Activated naive CD8-positive, alpha-beta T cell treated with anti-CD3 and anti-CD28 coated beads, Interleukin-2, amount 10 ng/mL, durations not matched to agents 7 days and 5 days (primary cell): ENCODE data around the gene AGBL4. TPM values are rescaled to one million over a fixed set of nuclear protein-coding genes. Genes with fewer than 3 reads are reported as not detected.

ENCODE experiments used
- ATAC-seq: fragments of 150-1000 bp; cut with Tn5 transposase; one replicate; pipeline ENCODE4 v1.10.0; 2021; ENCODE audit warnings: low read depth, moderate library complexity
- POLR2A ChIA-PET: fragments of 350-600 bp; sonication (Branson Sonifier 250); formaldehyde crosslinking; loops from one replicate; lab custom pipeline; 2021; ENCODE audit warnings: antibody characterized with exemption; lab: Charles Lee
- DNase-seq: peaks from one replicate; pipeline ENCODE4 v3.0.0; 2021
- H3K27ac Mint-ChIP-seq: one replicate; pipeline ENCODE4 v1.8.0; 2022; ENCODE audit warnings: mild to moderate bottlenecking, mixed read lengths
- H3K27me3 Mint-ChIP-seq: one replicate; pipeline ENCODE4 v1.8.0; 2022; ENCODE audit warnings: mild to moderate bottlenecking, moderate library complexity, mixed read lengths
- H3K36me3 Mint-ChIP-seq: one replicate; pipeline ENCODE4 v1.8.0; 2021; ENCODE audit warnings: mild to moderate bottlenecking, mixed read lengths
- H3K4me1 Mint-ChIP-seq: one replicate; pipeline ENCODE4 v1.8.0; 2021; ENCODE audit warnings: mixed read lengths
- H3K4me3 Mint-ChIP-seq: one replicate; pipeline ENCODE4 v1.8.0; 2022; ENCODE audit warnings: mild to moderate bottlenecking, moderate library complexity, mixed read lengths
- H3K9me3 Mint-ChIP-seq: one replicate; pipeline ENCODE4 v1.8.0; 2021; ENCODE audit warnings: mixed read lengths
- total RNA-seq, 2 experiments: library from RNA; stranded (reverse); gene quantifications; one replicate each; pipeline ENCODE4 v1.2.3, GENCODE V29; 2021

The AGBL4 gene
- total RNA-seq, 2 experiments from 2014 or later = not detected

DNA sequence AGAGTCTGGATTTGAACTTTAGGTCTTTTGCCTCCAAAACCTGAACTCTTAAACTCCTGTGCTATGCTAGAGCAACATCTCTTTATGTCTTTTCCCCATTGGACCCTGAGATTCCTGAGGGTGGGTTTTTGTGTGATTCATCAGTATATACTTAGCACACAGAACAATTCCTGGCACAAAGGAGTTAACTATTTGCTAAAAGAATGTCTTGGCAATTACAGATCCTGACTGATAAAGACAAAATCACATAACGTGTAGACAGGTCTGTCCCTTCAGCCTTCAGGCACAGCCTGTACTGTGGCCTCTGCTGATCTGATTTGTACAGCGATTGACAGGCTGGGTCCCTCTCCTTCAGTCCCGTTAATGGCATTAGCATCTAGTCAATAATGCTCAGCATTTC is 1084.7 kb downstream of the AGBL4 start:
- ATAC-seq (no peak), DNase-seq (no peak)
- Mint-ChIP-seq H3K4me1 (no peaks in the 10 kb centered on the region), H3K36me3 (no peaks in the 10 kb centered on the region), H3K27ac (no peak overlapping the region), H3K4me3 (no peak overlapping the region), H3K27me3 (peaks cover 2% of the 10 kb centered on the region), H3K9me3 (no peaks in the 10 kb centered on the region)
- POLR2A ChIA-PET = no interaction called here

- POLR2A ChIA-PET = no interaction called here
- H3K27ac Mint-ChIP-seq = no peak overlapping the region
- no peaks in the 10 kb centered on the region for H3K36me3 Mint-ChIP-seq
- no peak overlapping the region for H3K4me3 Mint-ChIP-seq
- peaks cover 2% of the 10 kb centered on the region for H3K27me3 Mint-ChIP-seq
- no peaks in the 10 kb centered on the region for H3K9me3 Mint-ChIP-seq
- ATAC-seq (no peak), DNase-seq (no peak)
- no peaks in the 10 kb centered on the region for H3K4me1 Mint-ChIP-seq
Measured at GRCh38 chr1:48937732-48938131, 1086.0 kb downstream of the AGBL4 start.

- ATAC-seq = no peak
- Mint-ChIP-seq H3K27me3 (peaks cover 2% of the 10 kb centered on the region), H3K9me3 (no peaks in the 10 kb centered on the region), H3K27ac (no peak overlapping the region), H3K4me1 (no peaks in the 10 kb centered on the region), H3K36me3 (no peaks in the 10 kb centered on the region), H3K4me3 (no peak overlapping the region)
- POLR2A ChIA-PET = no interaction called here
- DNase-seq = no peak
Measured at GRCh38 chr1:48936436-48936835, 1087.3 kb downstream of the AGBL4 start.

- Mint-ChIP-seq H3K9me3 (no peaks in the 10 kb centered on the region), H3K36me3 (no peaks in the 10 kb centered on the region)
- POLR2A ChIA-PET = no interaction called here
Measured at GRCh38 chr1:48932366-48932765, 1091.4 kb downstream of the AGBL4 start.

DNA sequence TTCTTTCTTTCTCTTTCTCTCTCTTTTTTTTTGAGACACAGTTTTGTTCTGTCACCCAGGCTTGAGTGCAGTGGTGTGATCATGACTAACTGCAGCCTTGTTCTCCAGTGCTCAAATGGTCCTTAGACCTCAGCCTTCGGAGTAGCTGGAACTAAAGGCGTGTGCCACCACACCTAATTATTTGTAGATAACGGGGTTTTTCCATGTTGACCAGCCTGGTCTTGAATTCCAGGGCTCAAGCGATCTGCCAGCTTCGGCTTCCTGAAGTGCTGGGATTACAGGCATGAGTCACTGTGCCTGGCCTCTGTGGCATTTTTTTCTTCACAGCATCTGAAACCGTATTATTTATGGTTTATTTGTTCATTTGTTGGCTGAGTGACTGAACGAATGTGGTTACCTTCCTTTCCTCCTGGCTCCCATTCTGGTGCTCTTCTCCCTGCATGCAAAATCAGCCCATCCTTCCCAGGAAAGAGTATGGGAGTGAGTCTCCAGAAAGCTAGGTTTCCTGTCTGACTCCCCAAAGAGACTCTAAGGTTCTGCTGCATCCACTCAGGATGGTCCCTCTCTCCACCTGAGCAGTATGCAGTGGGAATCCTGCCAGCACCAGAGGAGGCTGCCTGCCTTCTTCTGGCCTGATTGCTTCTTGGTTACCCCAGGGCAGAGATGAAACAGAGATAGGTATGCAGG is 1092.1 kb downstream of the AGBL4 start:
- POLR2A ChIA-PET = no interaction called here
- Mint-ChIP-seq H3K9me3 (peaks cover 1% of the 10 kb centered on the region), H3K4me3 (no peak overlapping the region), H3K4me1 (no peaks in the 10 kb centered on the region), H3K27ac (no peak overlapping the region), H3K36me3 (no peaks in the 10 kb centered on the region), H3K27me3 (no peaks in the 10 kb centered on the region)
- DNase-seq (no peak), ATAC-seq (no peak)

More at GRCh38 chr1:48932366-48932765, 1091.4 kb downstream of the AGBL4 start:
- H3K27me3 Mint-ChIP-seq = no peaks in the 10 kb centered on the region
- H3K4me1 Mint-ChIP-seq = no peaks in the 10 kb centered on the region
- no peak overlapping the region for H3K27ac Mint-ChIP-seq
- DNase-seq = no peak
- ATAC-seq = no peak
- no peak overlapping the region for H3K4me3 Mint-ChIP-seq

DNA sequence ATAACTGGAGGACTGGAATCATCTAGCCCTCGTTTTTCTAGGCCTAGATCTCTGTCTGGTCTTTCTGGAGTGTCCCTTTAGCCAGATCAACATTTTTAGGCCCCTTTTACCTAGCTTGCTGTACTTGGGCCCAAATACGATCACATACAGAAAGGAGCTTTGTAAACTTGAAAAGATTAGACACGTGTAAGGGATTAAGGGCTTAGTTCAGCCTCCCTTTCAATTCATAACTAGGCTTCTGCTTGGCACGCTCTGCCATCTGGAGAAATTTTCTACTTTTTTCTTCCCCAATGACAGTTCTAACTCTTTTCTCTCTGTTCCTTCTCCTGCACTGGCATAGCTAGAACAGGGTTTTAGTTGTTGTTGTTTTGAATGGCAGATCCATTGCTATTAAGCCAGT is 1093.7 kb downstream of the AGBL4 start:
- POLR2A ChIA-PET = no interaction called here
- H3K4me3 Mint-ChIP-seq = no peak overlapping the region
- H3K27ac Mint-ChIP-seq = no peak overlapping the region

GRCh38 chr1:48924099-48924498 is 1099.7 kb downstream of the AGBL4 start:
- Mint-ChIP-seq H3K27me3 (no peaks in the 10 kb centered on the region), H3K4me1 (no peaks in the 10 kb centered on the region), H3K36me3 (no peaks in the 10 kb centered on the region), H3K4me3 (no peak overlapping the region), H3K27ac (no peak overlapping the region), H3K9me3 (peaks cover 1% of the 10 kb centered on the region)
- DNase-seq = no peak
- POLR2A ChIA-PET = no interaction called here
- no peak for ATAC-seq

More for the DNA sequence above, 1093.7 kb downstream of the AGBL4 start:
- Mint-ChIP-seq H3K4me1 (no peaks in the 10 kb centered on the region), H3K27me3 (no peaks in the 10 kb centered on the region), H3K9me3 (peaks cover 1% of the 10 kb centered on the region), H3K36me3 (no peaks in the 10 kb centered on the region)
- no peak for DNase-seq
- no peak for ATAC-seq

GRCh38 chr1:48923116-48923515 is 1100.6 kb downstream of the AGBL4 start:
- Mint-ChIP-seq H3K9me3 (peaks cover 1% of the 10 kb centered on the region), H3K36me3 (no peaks in the 10 kb centered on the region), H3K4me1 (no peaks in the 10 kb centered on the region), H3K4me3 (no peak overlapping the region), H3K27me3 (no peaks in the 10 kb centered on the region), H3K27ac (no peak overlapping the region)
- POLR2A ChIA-PET = no interaction called here
- DNase-seq = no peak
- ATAC-seq = no peak

GRCh38 chr1:48920851-48921250 is 1102.9 kb downstream of the AGBL4 start:
- Mint-ChIP-seq H3K9me3 (no peaks in the 10 kb centered on the region), H3K27me3 (no peaks in the 10 kb centered on the region), H3K4me3 (no peak overlapping the region), H3K36me3 (no peaks in the 10 kb centered on the region), H3K27ac (no peak overlapping the region), H3K4me1 (no peaks in the 10 kb centered on the region)
- DNase-seq = no peak
- POLR2A ChIA-PET = no interaction called here
- ATAC-seq = no peak

DNA sequence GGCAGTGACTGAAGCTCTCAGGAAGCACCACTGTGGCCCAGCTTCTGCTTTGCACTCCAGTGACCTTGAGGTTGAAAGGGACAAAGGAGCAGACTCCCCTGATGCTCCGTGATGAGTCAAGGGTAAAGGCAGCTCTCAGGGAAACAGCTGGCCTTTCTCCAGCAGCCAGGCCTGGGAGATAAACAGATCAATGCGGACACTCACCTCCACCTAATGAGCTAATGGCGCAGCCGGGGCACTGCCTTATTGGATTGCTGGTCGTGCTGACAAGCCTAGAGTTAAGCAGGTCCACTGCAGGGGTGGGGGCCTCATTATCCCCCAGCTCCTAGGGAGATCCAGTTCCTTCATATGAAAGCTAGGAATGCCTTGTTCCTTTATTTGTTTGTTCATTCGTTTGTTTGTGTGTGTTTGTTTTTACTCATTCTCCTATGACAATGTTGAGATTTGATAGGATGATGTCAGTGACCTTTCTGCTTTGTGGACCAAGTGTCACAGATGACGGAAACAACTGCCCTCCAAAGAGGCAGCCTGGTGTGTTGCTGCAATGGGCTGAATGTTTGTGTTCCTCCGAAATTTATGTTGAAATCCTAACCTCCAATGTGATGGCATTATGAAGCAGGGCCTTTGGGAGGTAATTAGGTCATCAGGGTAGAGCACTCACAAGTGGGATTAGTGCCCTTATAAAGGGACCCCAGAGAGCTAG is 1105.7 kb downstream of the AGBL4 start:
- no peaks in the 10 kb centered on the region for H3K9me3 Mint-ChIP-seq
- H3K4me1 Mint-ChIP-seq = no peaks in the 10 kb centered on the region
- ATAC-seq (no peak), DNase-seq (no peak)
- POLR2A ChIA-PET = no interaction called here
- H3K36me3 Mint-ChIP-seq = no peaks in the 10 kb centered on the region
- H3K27me3 Mint-ChIP-seq = no peaks in the 10 kb centered on the region
- no peak overlapping the region for H3K27ac Mint-ChIP-seq
- no peak overlapping the region for H3K4me3 Mint-ChIP-seq

DNA sequence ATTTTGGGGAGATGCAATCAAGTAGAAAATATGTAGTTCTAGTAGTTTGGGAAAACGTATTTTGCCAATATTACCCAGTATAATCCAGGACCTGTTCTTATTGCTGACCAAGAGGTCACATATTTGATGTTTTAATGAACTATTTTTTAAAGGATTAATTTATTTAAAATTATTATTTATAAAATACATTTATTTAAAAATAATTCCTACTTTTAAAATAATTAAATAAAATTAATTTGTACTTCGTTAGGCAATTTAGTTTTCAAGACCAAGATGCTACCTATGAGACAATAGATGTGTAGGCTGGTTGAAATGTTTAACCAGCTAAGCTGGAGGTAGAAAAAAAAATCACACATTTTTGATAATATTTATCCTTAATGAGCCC is 1106.7 kb downstream of the AGBL4 start:
- Mint-ChIP-seq H3K36me3 (no peaks in the 10 kb centered on the region), H3K27me3 (no peaks in the 10 kb centered on the region), H3K4me3 (no peak overlapping the region), H3K9me3 (no peaks in the 10 kb centered on the region), H3K4me1 (no peaks in the 10 kb centered on the region), H3K27ac (no peak overlapping the region)
- no peak for ATAC-seq
- no peak for DNase-seq
- POLR2A ChIA-PET = no interaction called here

- H3K4me1 Mint-ChIP-seq = no peaks in the 10 kb centered on the region
- H3K27ac Mint-ChIP-seq = no peak overlapping the region
- H3K9me3 Mint-ChIP-seq = no peaks in the 10 kb centered on the region
- POLR2A ChIA-PET = no interaction called here
- ATAC-seq (no peak), DNase-seq (no peak)
- H3K27me3 Mint-ChIP-seq = no peaks in the 10 kb centered on the region
- H3K36me3 Mint-ChIP-seq = no peaks in the 10 kb centered on the region
- H3K4me3 Mint-ChIP-seq = no peak overlapping the region
Measured at GRCh38 chr1:48916130-48917069, 1107.4 kb downstream of the AGBL4 start.

DNA sequence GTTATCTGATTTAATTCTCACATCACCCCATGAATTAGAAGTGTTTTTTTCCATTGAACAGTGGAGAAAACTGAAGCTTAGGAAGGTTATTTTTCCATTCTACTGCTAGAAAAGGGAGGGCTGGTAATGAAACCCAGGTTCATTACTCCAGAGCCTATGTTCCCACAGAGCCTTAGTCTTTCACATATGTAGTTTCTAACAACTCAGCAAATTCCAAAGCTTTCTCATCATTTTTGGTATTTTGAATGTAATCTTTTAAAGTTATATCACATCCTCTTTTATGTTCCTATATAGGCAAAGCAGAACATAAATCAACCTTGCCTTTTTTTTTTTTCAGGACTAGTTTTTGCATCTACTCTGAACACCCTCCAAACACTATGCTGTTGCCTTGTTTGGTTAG is 1115.1 kb downstream of the AGBL4 start:
- no peaks in the 10 kb centered on the region for H3K36me3 Mint-ChIP-seq
- H3K27me3 Mint-ChIP-seq = peaks cover 2% of the 10 kb centered on the region
- POLR2A ChIA-PET = no interaction called here
- no peak overlapping the region for H3K4me3 Mint-ChIP-seq
- DNase-seq = no peak
- no peak overlapping the region for H3K27ac Mint-ChIP-seq
- no peaks in the 10 kb centered on the region for H3K4me1 Mint-ChIP-seq
- H3K9me3 Mint-ChIP-seq = no peaks in the 10 kb centered on the region
- no peak for ATAC-seq
